NCI-H69 (cell line): Measurements from ENCODE around the gene TOPBP1.
"Not testable (repeated sequence)": the region's sequence is repeated elsewhere in the genome, so short reads cannot be mapped to it uniquely, and the experiment has no call there.

Experiments
- DNase-seq: peaks from one replicate; lab custom pipeline; 2025; lab: John Stamatoyannopoulos, UW

Gene TOPBP1

DNA sequence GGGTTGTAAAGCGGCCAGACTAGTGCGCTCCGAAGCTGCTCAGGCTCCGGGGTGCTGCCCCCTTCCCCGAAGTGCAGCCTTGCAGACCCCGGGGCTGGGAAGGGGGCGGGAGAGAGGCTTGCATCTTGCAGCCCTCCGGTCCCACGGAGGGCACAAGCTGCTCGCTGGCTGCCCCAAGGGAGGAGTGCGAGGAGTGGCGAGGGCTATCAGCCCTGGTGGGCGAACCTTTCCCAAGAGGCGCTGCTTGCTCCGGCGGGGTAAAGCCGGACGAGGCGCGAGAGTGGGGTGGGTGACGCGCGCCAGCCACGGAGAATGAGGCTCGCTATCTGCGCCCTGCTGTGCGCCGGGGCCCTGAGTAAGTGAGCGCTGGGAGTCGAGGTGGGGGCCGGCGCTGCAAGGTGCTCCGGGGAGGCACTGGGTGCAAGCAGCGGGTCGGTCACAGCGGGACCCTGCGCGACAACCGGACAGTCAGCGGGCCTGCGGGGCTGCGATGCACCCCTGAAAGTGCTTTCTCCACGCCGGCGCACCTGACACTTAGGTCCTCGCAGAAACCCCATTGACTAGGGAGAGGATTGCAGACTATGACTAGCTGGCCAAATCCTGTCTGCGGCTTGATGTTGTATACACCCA, 12.7 kb upstream of the TOPBP1 start:
- peak; percentile 1 for DNase-seq

GRCh38 chr3:133673746-133674145, 12.0 kb upstream of the TOPBP1 start:
- no peak for DNase-seq

DNA sequence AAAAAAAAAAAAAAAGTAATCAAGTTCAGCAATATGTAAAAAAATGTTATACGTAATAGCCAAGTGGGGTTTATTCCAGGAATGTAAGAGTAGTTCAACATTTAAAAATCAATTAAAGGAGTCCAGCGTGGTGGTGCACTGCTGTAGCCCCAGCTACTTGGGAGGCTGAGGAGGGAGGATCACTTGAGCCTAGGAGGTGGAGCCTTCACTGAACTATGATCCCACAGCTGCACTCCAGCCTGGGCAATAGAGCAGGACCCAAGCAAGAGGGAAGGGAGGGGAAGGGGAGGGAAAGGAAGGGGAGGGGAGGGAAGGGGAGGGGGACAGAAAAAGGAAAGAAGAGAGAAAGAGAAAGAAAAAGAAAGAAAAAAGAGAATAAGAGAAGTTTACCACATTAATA, 10.7 kb upstream of the TOPBP1 start:
- no peak for DNase-seq

DNA sequence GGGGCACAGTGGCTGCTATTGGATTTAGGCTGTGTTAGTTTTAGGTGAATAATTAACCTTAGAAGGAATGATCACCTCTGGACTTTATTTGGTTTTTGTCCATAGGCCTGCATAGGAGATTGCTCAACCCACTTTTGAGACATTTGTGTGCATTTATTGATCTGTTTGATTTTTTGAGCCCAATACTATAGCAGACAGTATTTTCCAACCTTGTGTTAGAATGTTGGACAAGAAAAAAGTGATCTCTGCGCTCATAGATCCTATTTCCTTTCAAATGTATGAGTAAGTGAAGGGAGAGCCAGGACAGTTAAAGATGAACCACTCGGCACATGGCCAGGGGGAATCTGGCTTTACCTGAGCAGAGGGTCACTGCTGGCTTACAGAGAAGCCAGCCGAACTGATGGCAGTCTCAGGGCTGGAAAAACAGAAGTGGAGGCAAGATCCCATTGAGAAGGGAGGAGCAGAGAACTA, 8.8 kb upstream of the TOPBP1 start:
- no peak for DNase-seq

GRCh38 chr3:133669949-133670524, 8.3 kb upstream of the TOPBP1 start:
- DNase-seq: no peak

DNA sequence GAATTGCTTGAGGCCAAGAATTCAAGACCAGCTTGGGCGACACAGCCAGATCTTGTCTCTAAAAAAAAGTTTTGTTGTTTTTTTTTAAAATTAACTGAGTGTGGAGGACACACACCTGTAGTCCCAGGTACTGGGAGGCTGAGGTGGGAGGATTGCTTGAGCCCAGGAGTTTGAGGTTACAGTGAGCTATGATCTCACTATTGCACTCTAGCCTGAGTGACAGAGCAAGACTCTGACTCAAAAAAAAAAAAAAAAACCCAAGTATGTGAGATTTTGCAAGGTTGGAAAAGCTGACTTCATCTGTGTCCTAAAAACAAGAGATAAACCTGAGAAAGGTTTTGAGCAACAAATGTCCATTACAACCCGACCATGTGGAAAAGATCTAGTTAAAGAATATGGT, 5.4 kb upstream of the TOPBP1 start:
- DNase-seq: no peak

DNA sequence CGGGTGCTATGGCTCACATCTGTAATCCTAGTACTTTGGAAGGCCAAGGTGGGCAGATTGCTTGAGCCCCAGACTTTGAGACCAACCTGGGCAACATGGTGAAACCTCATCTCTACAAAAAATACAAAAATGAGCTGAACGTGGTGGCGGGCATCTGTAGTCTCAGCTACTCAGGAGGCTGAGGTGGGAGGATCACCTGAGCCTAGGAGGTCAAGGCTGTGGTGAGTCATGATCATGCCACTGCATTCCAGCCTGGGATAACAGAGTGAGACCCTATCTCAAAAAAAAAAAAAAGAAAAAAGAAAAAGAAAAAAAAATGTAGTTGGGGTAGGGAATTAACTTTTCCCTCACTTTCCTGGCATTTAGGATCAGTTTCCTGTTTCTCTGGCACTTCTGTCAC, 3.4 kb upstream of the TOPBP1 start:
- DNase-seq: not testable (repeated sequence)

DNA sequence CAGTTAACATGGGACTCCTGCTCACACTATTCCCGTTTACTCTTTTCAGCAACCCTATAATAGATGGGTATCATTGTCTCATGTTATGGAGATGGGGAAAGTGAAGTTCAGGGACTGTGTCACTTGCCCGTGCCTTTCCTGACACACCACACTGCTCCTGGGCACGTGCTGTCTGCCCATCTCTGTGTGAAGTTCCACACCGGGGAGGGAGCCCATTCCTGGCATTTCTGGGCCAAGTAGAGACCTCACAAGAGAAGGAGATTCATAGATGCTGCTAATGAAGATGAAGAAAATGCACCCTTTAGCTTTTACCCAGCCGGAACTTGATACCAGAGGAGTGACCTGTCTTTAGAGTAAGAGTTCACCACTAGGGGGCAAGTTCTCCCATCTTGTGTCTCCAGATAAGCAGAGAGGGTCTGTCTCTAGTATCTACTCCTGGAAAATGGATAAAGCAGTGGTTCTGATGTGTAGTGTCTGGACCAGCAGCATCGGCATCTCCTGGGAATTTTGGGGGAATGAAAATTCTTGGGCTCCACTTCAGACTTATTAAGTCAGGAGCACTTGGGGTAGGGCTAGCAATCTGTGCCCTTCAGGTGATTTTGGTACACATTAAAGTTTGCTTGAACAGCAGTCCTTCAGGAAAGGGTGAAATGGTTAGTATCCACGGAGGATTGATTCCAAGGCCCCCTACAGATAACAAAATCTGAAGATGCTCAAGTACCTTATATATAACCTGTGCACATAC, 2.0 kb upstream of the TOPBP1 start:
- DNase-seq: peak; percentile 72

GRCh38 chr3:133662278-133662651, 524 bp upstream of the TOPBP1 start:
- DNase-seq: peak; percentile 55

DNA sequence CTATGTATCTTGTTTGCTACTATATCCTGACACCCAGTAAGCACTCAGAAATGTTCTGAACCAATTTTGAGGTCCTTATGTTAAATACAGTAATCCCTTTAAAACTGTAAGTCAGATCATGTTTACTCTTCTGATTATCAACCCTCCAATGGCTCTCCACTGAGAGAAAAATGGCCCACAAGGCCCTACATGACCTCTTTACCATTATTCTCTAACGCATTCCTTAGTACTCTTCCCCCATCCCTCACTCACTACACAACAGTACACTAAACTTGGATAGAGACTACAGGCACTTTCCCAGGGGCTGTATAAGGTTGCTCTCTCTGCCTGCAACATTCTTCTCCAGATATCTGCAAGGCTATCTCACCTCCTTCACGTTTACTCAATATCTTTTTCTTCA, 1.9 kb downstream of the TOPBP1 start:
- no peak for DNase-seq

GRCh38 chr3:133655731-133656515, 5.8 kb downstream of the TOPBP1 start:
- DNase-seq: no peak

- no peak for DNase-seq
Observed at GRCh38 chr3:133649486-133650068, 12.2 kb downstream of the TOPBP1 start.

DNA sequence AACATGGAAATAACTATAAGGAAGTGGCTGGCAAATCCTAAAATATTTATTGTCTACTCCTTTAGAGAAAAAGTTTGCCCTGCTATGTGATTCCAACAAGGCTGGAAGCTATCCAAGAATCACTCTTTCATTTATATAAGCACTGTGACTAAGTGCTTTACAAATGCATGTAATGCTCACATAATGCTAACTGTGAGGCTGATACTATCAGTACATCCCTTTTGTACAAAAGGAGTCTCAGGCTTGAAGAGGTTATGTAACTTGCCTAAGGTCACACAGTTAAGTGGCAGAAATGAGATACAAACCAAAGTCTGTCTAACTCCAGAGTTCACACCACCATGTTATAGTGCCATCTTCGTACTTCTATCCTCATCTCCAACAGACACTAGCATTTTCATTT, 17.0 kb downstream of the TOPBP1 start:
- peak; percentile 7 for DNase-seq

DNA sequence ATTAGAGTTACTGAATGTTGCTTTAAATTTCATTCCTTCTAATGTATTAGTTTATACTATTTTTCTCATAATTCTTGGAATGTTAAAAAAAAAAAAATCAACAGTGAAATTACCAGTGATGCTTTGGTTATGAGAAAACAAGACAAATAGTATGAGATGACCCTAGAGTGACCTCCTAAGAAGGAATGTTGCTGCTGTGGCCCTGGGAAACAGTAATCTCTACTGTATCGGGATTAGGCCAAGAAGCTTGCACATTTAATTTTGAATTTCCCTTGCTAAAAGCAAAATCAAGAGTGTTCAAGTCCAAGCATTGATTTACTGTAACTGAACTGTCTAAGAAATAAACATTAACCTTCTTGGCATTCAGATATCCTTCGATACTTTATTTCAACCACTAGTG, 18.1 kb downstream of the TOPBP1 start:
- DNase-seq: no peak

GRCh38 chr3:133641254-133641653, 20.5 kb downstream of the TOPBP1 start:
- DNase-seq: no peak

GRCh38 chr3:133633439-133633838, 28.3 kb downstream of the TOPBP1 start:
- no peak for DNase-seq

- no peak for DNase-seq
Observed at GRCh38 chr3:133629146-133629545, 32.6 kb downstream of the TOPBP1 start.

DNA sequence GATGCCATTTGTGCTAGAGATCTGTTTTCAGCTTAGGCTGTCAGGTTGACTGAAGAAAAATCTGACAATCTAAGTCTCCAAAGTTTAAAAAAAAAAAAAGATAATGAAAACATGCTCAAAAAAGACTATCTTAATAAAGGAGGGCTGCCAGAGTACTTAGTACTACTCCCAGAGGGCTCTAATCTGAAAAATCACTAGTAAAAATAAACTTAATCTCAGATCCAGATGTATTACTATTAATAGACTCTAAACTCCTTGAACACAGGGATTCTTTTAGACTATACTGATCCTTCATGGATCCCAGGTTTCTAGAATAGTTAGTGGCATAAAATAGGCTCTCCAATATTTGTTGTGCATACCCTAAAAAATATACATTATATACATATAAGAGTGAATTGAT, 34.0 kb downstream of the TOPBP1 start:
- DNase-seq: no peak

DNA sequence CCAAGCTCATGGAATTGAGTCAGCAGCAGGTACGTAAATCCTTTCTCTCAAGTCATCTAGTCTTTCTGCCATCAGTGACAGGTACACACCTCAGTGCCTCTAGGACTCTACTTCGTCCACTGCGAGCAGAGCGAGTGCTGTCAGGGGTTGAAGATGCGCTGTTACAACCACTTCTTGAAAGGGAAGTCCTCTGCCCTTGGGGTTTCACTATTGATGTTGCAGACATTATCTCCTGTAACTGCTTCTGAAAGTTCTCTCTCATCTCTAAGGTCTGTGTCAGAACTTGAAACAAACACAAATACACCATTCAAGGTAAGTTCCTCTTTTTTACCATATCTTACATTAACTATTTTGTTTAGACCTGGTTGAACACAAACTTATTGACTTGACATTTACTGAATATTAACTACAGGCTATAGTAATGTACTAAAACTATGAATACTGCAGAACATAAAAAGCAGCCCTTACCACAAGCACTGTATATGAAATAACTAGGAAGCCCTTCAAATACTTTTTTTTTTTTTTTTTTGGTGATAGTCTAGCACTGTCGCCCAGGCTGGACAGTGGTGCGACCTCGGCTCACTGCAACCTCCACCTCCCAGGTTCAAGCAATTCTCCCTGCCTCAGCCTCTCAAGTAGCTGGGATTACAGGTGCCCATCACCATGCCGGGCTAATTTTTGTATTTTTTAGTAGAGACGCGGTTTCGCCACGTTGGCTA, 41.5 kb downstream of the TOPBP1 start:
- DNase-seq: no peak

DNA sequence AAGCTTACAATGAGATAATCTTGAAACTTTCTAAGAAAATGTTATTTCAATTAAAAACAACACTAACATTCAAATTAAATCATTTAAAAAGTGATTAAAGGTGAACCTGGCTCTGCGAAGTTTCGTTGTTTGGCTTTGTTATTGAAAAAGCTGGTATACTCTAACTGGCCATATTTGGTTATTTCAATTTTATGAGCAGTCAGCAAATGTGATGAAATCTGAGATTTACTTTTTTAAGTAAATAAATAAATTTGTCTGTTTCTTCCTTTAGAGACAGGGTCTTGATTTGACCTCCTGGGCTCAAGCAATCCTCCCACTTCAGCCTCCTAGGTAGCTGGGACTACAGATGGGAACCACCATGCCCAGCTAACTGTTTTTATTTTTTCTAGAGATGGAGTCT, 50.2 kb downstream of the TOPBP1 start:
- DNase-seq: no peak

GRCh38 chr3:133610031-133610430, 51.7 kb downstream of the TOPBP1 start:
- DNase-seq: no peak

DNA sequence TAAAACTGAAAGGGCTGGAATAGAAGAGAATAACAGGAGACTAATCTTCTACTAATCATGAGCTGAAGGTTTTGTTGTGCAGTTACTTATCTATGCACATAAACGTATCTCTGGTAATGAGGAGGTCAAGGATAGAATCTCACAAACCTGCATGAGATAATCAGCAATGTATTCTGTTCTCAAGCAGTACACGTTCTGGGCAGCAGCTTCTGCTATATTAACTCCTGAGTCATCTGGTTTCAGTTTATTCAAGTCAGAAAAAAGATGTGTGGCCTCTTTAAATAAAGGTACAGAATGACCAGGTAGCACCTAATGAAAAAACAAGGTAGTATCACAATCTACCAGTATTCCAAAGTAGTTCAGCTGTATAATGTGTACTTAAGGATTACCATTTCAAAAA, 53.4 kb downstream of the TOPBP1 start:
- DNase-seq: no peak
